HL-60/S4 treated with retinoic acid at 250 ng/mL for 4 days and 3 days (cell line): ENCODE measurements around the gene CDK5RAP2.

Experiments used
- in situ Hi-C: fragments of 300-500 bp; cut with MboI; formaldehyde crosslinking; loops from 2 replicates; pipeline ENCODE4 v1.7.0; 2022; ENCODE audit warnings: low sequenced_read_pairs

CDK5RAP2 gene

DNA sequence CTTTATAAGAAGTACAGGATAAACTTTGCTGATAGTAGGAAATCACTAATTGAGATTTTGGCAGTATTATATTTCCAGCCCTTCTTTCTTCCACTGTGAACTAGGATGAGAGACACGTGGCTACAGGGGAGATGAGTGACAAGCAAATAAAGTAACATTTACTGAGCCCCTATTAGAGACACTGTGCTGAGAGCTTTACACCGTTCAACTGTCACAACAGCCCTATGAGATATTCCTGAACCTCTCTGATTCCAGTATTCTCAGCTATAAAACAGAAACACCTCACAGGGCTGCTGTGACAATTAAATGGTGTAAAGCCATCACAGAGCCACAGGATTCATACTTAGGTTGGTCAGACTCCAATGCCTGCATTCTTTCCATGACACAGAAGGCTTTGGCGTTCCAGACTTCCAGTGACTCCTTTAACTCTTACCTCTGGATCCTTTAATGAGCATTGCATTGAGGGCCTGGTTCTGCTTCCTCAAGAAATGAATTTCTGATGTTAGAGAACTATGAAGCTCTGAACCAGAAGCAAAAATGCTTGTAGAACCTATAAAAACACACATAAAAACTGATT is 169.0 kb downstream of the CDK5RAP2 start:
- in situ Hi-C loops = no loop called here

GRCh38 chr9:120408680-120409258 is 171.2 kb downstream of the CDK5RAP2 start:
- in situ Hi-C loops = no loop called here

DNA sequence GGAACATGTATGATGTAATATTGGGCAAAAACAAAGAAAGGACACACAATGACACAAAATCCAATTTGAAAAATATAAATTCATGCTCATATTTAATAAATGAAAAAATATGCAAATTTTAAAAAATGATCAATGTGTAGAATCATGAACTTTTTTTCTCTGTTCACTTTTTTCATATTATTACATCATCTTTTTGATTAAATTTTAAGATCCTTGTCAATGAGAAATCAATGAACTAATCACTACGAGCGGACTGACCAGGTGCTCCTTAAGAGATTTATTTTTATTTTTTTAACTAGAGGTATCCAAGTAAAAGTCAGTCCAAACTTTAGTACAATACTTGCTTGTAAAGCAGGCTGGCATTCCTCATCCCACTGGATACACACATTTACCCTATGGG is 174.1 kb downstream of the CDK5RAP2 start:
- in situ Hi-C loops = no loop called here

- in situ Hi-C loops = no loop called here
Observed at GRCh38 chr9:120405134-120405533, 174.8 kb downstream of the CDK5RAP2 start.

- in situ Hi-C loops = no loop called here
Observed at GRCh38 chr9:120403543-120403856, 176.5 kb downstream of the CDK5RAP2 start.

DNA sequence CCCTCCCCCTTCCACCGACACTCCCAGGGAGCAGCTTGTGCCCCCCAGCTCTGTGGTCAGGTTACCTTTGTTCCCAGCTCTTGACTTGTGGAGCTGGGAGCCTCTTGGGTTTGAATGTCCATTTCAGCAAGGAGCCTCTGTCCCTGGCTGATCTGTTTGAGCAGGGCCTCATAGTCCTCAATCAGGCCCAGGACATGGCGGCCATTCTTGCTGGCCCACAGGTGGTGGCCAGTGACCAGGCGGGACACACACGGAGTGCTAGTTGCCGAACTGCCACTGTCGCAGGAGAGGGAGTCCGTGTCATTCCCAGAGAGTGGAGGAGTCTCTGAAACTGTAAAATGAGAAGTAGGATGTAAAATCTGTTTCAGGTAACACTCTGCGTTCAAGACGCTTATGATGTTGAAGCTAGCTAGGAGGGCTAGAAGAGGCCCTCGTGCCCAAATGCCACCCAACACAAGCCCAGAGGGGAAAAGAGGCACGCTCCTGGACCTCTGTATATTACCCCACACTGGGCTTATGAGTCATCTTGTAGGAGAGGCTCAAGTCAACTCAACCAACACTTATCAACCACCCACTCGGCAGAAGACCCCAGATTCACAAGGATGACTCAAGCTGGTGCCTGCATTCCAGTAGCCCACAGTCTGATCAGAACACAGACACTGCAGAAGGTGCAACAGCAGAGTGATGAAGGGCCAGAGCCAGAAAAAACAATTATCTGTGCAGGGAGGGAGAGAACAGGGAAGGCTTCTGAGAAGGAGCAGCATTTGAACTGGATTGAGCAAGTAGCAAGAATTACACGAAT is 177.0 kb downstream of the CDK5RAP2 start:
- in situ Hi-C loops = no loop called here

- in situ Hi-C loops = no loop called here
Observed at GRCh38 chr9:120399940-120400339, 180.0 kb downstream of the CDK5RAP2 start.

DNA sequence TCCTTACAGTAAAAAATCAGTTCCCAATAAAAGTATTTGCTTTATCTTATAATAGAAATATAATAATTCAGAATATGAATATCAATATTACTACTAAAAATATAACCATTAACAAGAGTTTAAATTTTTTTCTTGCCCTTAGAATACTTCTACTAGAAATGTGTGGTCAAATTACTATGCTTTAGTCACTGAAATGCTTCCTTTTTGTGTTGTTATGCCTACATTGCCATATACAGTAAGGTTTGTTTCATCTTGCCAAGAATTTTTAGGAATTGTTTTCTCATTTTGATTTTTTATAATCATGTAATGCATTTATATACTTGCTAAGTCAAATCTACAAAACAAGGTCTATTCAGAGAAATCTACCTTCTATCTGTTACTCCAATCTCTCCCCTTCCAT is 181.7 kb downstream of the CDK5RAP2 start:
- in situ Hi-C loops = no loop called here

DNA sequence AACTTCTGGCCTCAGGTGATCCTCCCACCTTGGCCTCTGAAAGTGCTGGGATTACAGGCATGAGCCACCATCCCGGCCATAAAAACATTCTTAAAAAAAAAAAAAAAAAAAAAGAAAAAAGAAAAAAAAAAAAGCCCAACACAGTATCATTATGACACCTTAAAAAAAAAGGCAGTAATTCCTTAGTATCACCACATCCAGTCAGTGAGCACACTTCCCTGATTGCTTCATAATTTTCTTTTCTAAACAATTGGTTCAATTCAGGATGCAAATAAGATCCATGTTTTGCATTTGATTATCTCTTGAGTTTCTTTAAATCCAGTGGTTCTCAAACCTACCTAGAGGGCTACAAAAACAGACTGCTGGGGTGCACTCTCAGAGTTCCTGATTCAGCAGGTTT is 182.5 kb downstream of the CDK5RAP2 start:
- in situ Hi-C loops = no loop called here

- in situ Hi-C loops = no loop called here
Observed at GRCh38 chr9:120396931-120397330, 183.0 kb downstream of the CDK5RAP2 start.

GRCh38 chr9:120396418-120396817 is 183.5 kb downstream of the CDK5RAP2 start:
- in situ Hi-C loops = no loop called here

- in situ Hi-C loops = no loop called here
Observed at GRCh38 chr9:120395376-120395775, 184.6 kb downstream of the CDK5RAP2 start.

GRCh38 chr9:120394058-120394669 is 185.8 kb downstream of the CDK5RAP2 start:
- in situ Hi-C loops = no loop called here

DNA sequence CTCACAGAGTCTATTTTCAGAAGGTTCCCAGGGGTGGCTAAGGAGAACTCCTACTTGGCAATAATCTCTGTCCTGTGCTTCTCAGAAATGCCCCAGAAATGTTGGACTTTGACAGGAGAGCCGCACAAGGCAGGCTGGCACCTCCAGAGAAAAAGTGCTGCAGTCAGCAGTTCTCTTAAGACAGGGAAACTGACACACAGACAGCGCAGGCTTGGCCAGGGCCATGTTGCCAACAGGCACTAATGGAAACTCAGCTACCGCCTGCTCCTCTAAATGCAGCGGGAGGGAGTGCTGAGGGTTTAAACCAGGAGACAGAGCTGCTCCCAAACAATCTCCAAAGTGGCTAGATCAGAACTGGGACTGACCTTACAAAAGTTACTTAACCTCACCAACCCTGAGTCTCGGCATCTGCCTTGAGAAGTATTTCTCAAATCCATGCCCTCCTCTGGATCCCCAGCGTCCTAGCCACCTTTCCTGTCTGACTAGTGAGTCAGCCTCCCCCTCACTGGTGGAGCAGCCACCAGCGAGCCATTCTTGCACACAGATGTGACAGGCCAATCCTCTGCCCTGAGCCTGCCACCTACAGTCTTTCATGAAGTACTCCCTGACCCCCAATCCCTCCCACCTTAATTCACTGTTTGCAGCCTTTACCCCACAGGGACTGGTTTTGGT is 186.4 kb downstream of the CDK5RAP2 start:
- in situ Hi-C loops = no loop called here

DNA sequence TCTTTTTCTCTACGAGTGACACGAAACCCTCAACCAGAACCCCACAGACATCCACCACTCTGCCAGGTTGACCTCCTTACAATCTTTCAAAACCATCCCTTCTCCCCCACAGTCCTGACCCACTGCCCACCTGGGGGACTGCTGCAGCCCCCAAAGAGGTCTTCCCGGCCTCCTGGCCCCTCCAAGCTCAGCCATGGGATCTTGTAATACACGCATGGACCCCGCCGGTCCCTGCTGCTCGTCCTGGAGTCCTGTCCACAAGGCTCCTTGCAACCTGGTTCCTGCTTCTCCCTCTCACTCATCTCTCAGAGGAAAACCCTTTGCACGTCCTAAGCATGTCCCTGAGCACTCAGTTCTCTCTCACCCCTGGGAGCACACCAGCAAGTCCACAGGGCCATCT is 187.3 kb downstream of the CDK5RAP2 start:
- in situ Hi-C loops = no loop called here

GRCh38 chr9:120392245-120392644 is 187.7 kb downstream of the CDK5RAP2 start:
- in situ Hi-C loops = no loop called here

DNA sequence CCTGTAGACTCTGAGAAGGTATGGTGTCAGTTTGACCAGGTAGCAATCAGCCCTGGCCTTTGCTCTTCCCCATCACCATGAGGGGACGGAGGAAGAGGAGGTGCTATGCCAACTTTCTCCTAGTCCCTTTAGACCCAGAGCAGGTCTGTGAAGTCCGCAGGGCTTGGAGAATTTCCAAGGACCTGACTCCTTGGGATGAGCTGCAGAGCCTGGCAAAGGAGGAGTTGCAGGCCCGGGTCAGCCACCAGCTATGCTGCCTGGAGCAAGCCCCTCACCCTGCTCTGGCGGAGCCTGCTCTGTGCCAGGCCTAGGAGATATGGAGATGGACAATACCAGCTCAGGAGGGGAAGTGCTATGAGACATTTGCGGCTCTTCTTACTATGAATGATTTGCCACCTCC is 188.3 kb downstream of the CDK5RAP2 start:
- in situ Hi-C loops = no loop called here

GRCh38 chr9:120390637-120391190 is 189.3 kb downstream of the CDK5RAP2 start:
- in situ Hi-C loops = no loop called here

DNA sequence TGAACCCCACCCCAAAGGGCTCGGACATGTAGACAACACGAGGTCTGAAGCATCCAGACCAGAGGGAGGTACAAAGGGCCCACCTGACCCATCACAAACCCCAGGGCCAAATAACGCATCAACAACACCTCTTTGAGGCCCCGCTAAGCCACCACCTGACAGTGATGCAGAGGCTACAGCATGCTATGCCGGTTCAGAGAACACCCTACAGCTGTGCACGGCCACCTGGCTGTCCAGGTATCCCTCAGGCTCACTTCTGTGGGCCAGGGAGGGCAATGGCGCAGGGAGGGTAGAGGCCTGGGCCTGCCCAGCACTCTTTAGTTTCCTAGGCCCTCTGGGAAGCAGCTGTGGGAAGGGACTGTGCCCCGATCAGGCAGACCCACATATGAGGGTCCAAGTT is 190.1 kb downstream of the CDK5RAP2 start:
- in situ Hi-C loops = no loop called here

DNA sequence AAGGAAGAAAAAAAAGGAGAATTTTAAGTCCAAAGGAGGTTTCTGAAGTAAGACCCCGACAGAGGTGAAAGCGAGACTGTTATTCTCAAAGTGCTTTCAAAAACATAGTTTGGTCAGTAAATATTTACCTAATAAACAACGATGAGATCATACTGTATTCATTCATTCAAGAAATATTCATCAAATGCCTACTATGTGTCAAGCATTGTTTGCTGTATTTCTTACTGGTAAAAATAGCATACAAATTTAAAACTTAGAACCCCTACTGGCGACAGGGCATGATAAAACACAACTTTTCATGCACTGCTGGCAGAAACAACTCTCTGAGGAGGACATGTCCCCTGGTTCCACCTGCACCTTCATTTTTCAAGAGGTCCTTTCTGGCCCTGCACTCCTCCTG is 190.7 kb downstream of the CDK5RAP2 start:
- in situ Hi-C loops = no loop called here
